Left lobe of liver (tissue), 2 donors: Measurements from ENCODE around the gene SIM2. TPM values are rescaled to one million over a fixed set of nuclear protein-coding genes. Genes with fewer than 3 reads are reported as not detected.

Experiments used
- ATAC-seq: fragments of 200-7000 bp; cut with Tn5 transposase; one replicate; pipeline ENCODE4 v1.9.1; 2020; ENCODE audit warnings: mild to moderate bottlenecking, moderate library complexity
- DNase-seq: peaks from one replicate; pipeline ENCODE4 v3.0.0-alpha.2; 2020; ENCODE audit warnings: low spot score
- total RNA-seq: library from RNA; stranded (reverse); gene quantifications from one replicate; pipeline ENCODE4 v1.2.1, GENCODE V29; 2021
- donor health status: DM: no; HTN: no; CAD: no; lungs with moderate emphysema.
- donor health status: DM: no; HTN: yes; CAD: no.

SIM2 gene
- total RNA-seq, 1 donor from 2014 or later = not detected

GRCh38 chr21:36709868-36710728, 11.2 kb downstream of the SIM2 start:
- ATAC-seq = no peak
- DNase-seq = peak; percentile 38

GRCh38 chr21:36710729-36711048, 11.8 kb downstream of the SIM2 start:
- ATAC-seq = peak; percentile 57
- DNase-seq = peak; percentile 35

GRCh38 chr21:36713746-36714145, 14.8 kb downstream of the SIM2 start:
- ATAC-seq = no peak

GRCh38 chr21:36716387-36716786, 17.5 kb downstream of the SIM2 start:
- DNase-seq (no peak), ATAC-seq (no peak)

More at GRCh38 chr21:36713746-36714145, 14.8 kb downstream of the SIM2 start:
- no peak for DNase-seq

- no peak for ATAC-seq
- no peak for DNase-seq
Measured at GRCh38 chr21:36716836-36717235, 17.9 kb downstream of the SIM2 start.

GRCh38 chr21:36717976-36718375, 19.1 kb downstream of the SIM2 start:
- DNase-seq = no peak
- ATAC-seq = no peak

- DNase-seq = no peak
Measured at GRCh38 chr21:36718951-36719501, 20.1 kb downstream of the SIM2 start.

GRCh38 chr21:36719614-36720013, 20.7 kb downstream of the SIM2 start:
- ATAC-seq (no peak), DNase-seq (no peak)

More at GRCh38 chr21:36718951-36719501, 20.1 kb downstream of the SIM2 start:
- no peak for ATAC-seq

GRCh38 chr21:36721817-36722216, 22.9 kb downstream of the SIM2 start:
- ATAC-seq (no peak), DNase-seq (no peak)

- DNase-seq (no peak), ATAC-seq (no peak)
Measured at GRCh38 chr21:36722370-36723368, 23.8 kb downstream of the SIM2 start.

GRCh38 chr21:36723371-36723881, 24.5 kb downstream of the SIM2 start:
- DNase-seq = no peak
- no peak for ATAC-seq

GRCh38 chr21:36724660-36725059, 25.7 kb downstream of the SIM2 start:
- DNase-seq = no peak
- no peak for ATAC-seq

GRCh38 chr21:36725793-36726386, 27.0 kb downstream of the SIM2 start:
- ATAC-seq (no peak), DNase-seq (peak; percentile 34)

- DNase-seq (peak; percentile 33), ATAC-seq (no peak)
Measured at GRCh38 chr21:36727866-36728265, 29.0 kb downstream of the SIM2 start.

- DNase-seq = peak; percentile 19
- ATAC-seq = no peak
Measured at GRCh38 chr21:36728371-36729111, 29.6 kb downstream of the SIM2 start.

GRCh38 chr21:36729310-36729970, 30.5 kb downstream of the SIM2 start:
- DNase-seq (peak; percentile 14), ATAC-seq (no peak)

GRCh38 chr21:36730291-36731281, 31.7 kb downstream of the SIM2 start:
- peak; percentile 42 for ATAC-seq
- DNase-seq = peak; percentile 36

- ATAC-seq (no peak), DNase-seq (peak; percentile 22)
Measured at GRCh38 chr21:36732217-36732616, 33.3 kb downstream of the SIM2 start.
